GM12874 (cell line): ENCODE measurements around the gene PCDH10.

Experiments used
- TF ChIP-seq, protein P1 (sequence below): IDR thresholded peaks from 2 replicates; pipeline ENCODE4 v1.5.1; 2011; ENCODE audit warnings: low read depth, mild to moderate bottlenecking, control low read depth, low read length, moderate library complexity; ENCODE audit not compliant: insufficient read depth

The PCDH10 gene

GRCh38 chr4:133160853-133161252 lies 11.8 kb downstream of the PCDH10 start:
- TF ChIP-seq, protein P1, sequence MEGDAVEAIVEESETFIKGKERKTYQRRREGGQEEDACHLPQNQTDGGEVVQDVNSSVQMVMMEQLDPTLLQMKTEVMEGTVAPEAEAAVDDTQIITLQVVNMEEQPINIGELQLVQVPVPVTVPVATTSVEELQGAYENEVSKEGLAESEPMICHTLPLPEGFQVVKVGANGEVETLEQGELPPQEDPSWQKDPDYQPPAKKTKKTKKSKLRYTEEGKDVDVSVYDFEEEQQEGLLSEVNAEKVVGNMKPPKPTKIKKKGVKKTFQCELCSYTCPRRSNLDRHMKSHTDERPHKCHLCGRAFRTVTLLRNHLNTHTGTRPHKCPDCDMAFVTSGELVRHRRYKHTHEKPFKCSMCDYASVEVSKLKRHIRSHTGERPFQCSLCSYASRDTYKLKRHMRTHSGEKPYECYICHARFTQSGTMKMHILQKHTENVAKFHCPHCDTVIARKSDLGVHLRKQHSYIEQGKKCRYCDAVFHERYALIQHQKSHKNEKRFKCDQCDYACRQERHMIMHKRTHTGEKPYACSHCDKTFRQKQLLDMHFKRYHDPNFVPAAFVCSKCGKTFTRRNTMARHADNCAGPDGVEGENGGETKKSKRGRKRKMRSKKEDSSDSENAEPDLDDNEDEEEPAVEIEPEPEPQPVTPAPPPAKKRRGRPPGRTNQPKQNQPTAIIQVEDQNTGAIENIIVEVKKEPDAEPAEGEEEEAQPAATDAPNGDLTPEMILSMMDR = no peak

DNA sequence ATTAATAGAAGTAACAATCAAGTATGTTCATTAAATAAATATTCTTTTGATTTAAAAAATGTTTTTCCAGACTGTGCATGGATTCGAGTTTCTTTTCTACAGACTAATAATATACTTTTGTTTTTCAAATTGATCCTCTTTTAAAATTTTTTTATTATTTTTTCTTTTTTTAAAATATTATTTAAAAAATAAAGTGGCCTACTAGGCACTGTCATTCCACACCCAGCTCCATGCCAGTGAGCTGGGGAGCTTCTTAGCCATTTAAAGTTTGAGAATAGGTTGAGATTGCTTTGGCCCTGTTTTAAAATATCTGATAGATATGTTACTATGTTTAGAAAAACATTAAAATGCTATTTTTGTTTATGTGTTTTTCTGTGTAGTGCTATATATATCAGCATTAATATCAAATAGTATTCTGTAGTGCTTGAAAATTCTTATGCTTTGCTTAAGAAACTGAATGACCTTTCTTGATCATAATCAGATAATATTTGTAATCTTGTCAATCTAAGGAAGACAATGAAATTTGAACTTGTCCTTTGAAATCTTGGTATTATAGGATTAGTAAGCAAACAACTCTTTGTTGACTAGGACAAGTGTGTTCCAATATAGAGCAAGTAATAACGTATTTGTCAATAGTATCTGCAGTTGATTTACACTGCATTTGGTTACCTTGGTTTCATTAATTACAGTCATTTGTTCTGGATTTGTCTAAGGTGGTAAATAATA lies 12.6 kb downstream of the PCDH10 start:
- TF ChIP-seq, protein P1 = no peak

GRCh38 chr4:133162941-133163340 lies 13.8 kb downstream of the PCDH10 start:
- TF ChIP-seq, protein P1 = no peak

- TF ChIP-seq, protein P1 = no peak
These were observed 29.9 kb downstream of the PCDH10 start for GRCh38 chr4:133178956-133179355.

DNA sequence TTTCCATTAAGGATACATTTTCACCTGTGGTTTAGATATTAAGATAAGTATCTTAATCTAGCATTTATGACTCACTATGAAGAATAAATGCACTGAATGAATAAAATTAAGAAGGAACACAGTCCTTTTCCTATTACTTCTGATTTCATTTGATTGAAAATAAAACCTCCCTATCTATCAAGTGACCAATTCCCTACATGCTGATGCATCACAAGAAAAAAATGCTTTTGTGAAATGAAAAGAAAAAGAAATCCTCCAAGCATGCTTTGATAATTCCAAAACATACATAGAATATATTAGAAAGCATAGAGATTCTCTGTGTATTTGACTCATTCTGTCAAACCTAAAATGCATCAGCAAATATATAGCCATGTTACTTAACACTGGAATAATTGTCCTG lies 37.1 kb downstream of the PCDH10 start:
- TF ChIP-seq, protein P1 = no peak

DNA sequence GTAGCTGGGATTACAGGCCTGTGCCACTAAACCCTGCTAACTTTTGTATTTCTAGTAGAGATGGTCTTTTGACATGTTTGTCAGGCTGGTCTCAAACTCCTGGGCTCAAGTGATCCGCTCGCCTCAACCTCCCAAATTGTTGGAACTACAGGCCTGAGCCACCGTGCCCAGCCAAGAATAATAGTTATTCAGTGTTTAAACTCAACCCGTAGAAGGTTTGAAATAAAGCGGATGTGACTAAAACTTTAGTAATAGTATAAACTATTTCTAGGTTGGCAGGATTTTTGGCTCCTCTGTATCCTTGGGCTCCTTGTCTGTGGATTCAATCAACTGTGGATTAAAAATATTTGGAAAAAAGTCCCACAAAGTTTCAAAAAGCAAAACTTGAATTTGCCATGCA lies 37.8 kb downstream of the PCDH10 start:
- TF ChIP-seq, protein P1 = no peak

GRCh38 chr4:133188433-133189146 lies 39.5 kb downstream of the PCDH10 start:
- TF ChIP-seq, protein P1 = no peak
